OCI-M2 (cell line): ENCODE data around the gene TM9SF4.
"Not testable (repeated sequence)": the region's sequence is repeated elsewhere in the genome, so short reads cannot be mapped to it uniquely, and the experiment has no call there.

Experiments used
- DNase-seq: peaks from one replicate; lab custom pipeline; 2025; ENCODE audit not compliant: unreplicated experiment; lab: John Stamatoyannopoulos, UW

Gene TM9SF4

DNA sequence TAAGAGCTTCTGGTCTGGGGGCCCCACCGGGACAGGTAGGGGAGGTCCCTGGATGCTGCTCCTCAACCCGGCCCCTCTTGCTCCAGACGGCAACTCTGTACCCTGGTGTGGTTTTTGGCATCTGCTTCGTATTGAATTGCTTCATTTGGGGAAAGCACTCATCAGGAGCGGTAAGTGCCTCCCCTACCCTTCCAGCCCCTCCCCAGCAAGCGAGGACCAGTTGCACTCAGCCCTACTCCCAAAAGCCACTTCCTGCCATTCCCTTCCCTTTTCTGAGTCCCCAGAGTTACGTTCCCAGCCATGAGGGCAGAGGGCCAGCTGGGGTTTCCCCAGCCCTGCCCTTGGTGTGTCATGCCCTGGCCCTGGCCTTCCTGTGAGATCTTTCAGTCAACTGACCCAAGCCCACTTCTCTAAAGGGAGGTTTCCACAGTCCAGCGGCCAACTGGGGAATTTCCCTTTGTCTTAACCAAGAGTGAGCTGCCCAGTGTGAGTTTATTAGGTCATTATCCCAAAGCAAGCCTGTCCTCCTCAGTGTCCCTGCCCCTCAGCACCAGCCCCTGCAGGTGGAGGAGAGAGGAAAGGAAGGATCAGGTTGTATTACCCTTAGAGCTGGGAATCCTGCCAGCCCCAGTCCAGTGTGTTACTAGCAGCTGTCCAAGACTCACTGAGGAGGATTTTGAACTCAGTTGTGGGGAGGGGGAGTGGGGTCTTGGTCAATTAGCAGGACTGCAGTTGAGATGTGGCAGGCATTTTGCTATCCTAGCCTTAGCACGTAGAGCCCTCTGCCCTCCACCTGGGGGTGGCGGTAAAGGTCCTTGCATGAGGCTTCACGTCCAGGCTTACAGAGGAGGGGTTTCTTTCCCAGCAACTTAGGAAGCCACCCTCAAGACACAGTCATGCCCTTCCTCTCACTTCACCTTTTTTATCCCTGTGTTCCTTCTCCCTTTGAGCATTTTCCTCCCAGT, 45.8 kb downstream of the TM9SF4 start:
- no peak for DNase-seq

- no peak for DNase-seq
Observed at GRCh38 chr20:32157611-32158010, 48.1 kb downstream of the TM9SF4 start.

- no peak for DNase-seq
Observed at GRCh38 chr20:32158351-32158750, 48.8 kb downstream of the TM9SF4 start.

- DNase-seq = no peak
Observed at GRCh38 chr20:32158943-32159660, 49.6 kb downstream of the TM9SF4 start.

- no peak for DNase-seq
Observed at GRCh38 chr20:32159766-32160221, 50.3 kb downstream of the TM9SF4 start.

DNA sequence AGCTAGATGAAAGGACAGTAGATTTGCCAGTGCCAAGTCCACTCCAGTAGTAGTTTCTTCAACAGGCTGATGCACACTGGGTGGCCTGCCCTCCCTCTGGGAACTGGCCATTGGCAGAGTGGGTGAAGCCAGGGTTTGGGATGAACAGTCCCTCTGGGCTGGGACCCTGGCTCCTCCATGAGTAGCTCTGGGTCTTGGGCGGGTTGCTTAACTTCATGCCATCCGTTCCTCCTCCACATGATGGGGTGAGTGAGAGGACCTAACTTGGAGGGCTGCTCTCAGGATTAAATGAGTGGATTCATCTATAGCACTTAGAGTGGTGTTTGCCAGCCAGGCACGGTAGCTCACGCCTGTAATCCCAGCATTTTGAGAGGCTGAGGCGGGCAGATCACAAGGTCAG, 50.8 kb downstream of the TM9SF4 start:
- DNase-seq = no peak

GRCh38 chr20:32162351-32162750, 52.8 kb downstream of the TM9SF4 start:
- no peak for DNase-seq

DNA sequence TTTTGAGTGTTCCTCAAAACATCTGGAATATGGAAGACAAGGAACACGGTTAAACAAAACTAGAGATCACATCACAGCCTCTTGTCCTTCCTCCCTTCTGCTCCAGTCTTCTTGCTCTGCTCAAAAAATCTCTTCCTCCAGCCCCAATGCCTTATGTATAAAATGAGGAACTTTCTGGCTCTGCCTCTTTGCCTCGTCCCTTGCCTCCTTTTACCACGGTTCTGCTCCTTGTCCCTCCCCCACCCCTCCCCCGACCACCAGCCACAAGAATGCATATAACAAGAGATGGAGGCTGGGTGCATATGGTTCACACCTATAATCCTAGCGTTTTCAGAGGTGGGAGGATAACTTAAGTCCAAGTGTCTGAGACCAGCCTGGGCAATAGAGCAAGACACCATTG, 54.4 kb downstream of the TM9SF4 start:
- DNase-seq = no peak

GRCh38 chr20:32164984-32165735, 55.6 kb downstream of the TM9SF4 start:
- DNase-seq = no peak

DNA sequence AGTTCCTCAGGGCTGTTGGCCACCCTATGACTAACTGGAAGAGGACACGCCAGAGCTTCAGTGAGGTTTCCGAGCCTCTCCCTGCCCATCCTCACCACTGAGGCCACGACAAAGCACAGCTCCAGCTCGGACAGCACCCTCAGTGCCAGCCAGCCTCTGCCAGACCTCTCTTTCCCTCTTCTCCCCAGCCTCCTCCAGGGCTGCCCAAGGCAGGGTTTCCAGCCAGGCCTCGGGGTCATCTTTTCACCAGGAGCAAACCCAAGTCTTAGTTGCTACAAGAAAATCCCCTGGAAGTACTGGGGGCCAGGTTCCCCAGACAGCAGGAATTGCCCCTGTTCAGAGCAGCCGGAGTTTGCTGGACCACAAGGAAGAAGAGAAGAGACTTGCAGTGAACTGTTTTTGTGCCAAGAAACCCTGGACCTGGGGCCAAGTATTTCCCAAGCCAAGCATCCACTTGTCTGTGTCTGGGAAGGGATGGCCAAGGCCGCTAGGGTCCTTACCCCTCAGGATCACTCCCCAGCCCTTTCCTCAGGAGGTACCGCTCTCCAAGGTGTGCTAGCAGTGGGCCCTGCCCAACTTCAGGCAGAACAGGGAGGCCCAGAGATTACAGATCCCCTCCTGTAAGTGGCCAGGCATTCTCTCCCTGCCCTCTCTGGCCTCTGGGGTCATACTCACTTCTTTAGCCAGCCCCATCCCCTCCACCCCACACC, 56.5 kb downstream of the TM9SF4 start:
- DNase-seq = no peak

GRCh38 chr20:32167552-32167951, 58.0 kb downstream of the TM9SF4 start:
- DNase-seq = no peak

DNA sequence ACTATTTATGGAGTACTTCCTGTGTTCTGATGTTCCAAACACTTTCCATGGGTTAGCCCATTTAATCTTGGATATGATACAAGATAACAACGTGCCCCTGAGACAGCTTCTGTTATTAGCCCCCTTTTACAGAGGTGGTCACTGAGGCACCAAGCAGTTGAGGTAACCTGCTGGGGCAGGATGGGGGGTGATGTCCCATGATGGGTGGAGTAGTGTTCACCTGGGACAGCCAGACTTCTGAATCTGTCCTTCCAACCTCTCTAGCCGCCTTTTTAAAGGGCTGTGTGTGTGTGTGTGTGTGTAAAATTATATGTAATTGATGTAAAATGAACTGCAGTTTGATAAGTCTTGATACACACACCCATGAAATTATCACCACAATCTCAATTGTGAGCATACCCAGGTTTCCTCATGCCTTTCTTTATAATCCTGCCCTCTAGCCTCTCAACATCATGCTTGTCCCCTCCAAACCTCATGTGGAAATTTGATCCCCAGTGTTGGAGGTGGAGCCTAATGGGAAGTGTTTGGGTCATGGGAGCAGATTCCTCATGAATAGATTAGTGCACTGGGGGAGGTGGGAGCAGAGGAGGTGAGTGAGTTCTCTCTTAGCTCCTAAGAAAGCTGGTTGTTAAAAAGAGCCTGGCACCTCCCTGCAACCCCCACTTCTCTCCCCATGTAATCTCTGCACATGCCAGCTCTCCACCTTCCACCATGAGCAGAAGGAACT, 58.8 kb downstream of the TM9SF4 start:
- no peak for DNase-seq

DNA sequence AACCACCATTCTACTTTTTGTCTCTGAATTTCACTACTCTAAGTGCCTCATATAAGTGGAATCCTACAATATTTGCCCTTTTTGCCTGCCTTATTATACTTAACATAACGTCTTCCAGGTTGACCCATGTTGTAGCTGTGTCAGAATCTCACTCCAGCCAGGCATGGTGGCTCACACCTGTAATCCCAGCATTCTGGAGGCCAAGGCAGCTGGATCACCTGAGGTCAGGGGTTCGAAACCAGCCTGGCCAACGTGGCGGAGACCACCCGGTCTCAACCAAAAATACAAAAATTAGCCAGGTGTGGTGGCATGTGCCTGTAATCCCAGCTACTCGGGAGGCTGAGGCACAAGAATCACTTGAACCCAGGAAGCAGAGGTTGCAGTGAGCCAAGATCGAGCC, 68.2 kb downstream of the TM9SF4 start:
- not testable (repeated sequence) for DNase-seq

DNA sequence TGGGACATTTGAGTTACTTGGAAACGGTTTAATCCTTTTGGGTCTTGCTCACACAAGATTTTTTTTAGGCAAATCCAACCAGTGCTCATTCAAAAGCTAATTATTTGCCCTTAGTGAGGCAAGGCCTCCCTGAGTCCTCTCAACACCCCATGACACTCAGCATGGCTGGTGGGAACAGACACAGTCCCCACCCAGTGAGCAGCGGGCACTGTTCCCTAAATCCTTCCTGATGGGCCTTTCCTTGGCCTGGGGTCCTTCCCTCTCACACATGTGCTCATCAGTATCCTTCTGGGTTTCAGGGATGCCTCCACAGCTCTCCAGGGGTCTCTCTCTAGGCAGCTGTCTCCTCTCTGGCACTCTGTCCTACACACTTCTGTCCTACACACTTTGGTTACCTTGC, 70.0 kb downstream of the TM9SF4 start:
- no peak for DNase-seq

DNA sequence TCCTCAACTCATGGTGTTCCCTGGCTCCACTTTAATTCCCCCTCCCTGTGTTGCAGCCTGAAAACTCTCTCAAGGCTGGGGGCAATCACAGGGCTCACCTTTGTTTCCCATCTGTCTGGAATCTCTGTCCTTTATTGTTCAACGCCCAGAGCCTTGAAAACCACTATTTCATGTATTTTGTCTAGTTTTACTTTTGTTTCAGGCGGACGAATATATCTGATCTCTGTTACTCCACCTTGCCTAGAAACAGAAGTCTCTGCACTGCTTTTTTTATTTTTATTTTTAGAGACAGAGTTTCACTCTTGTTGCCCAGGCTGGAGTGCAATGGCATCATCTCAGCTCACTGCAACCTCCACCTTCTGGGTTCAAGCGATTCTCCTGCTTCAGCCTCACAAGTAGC, 70.4 kb downstream of the TM9SF4 start:
- DNase-seq = no peak

DNA sequence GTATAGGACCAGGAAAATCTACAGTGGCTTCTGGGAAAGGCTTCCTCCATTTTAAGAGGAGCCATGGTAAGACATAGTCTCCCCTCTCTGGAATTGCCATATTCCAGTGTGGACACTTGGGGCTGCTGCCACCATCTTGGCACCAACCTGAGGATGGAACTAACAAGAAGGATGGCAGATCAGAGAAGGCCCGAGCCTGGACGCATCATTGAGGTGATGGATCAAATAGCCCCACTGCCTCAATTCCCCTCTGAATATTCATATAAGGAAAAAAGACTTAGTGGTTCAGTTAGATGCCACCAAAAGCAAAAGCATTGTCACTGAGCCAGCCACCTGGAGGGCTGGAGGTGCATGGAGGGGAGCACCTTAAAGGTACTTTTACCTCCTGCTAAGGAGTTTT, 72.1 kb downstream of the TM9SF4 start:
- no peak for DNase-seq

GRCh38 chr20:32183947-32184635, 74.6 kb downstream of the TM9SF4 start:
- no peak for DNase-seq

DNA sequence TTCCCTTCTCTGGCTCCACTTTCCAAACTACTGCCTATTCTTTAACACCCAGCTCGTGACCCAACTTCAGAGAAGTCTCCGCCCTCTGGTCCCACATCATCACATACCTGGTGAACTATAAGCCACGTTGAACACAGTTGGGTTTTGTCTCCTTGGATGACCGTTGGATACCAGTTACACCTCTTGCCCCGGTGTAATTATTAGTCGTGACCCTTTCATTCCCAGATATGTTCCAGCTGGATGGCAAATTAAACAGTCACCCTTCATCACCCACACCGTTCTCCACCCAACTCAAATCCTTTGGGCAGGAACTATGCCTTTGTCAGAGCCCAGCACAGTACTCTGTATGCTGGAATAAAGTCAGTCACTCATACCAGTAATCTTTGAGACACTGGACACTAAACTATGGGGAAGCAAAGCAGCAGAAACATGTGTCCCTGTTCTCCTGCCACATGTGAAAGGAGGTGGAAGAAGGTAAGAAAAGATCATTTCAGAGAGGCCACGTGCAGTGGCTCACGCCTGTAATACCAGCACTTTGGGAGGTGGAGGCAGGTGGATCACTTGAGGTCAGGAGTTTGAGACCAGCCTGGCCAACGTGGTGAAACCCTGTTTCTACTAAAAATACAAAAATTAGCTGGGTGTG, 75.6 kb downstream of the TM9SF4 start:
- DNase-seq = no peak

DNA sequence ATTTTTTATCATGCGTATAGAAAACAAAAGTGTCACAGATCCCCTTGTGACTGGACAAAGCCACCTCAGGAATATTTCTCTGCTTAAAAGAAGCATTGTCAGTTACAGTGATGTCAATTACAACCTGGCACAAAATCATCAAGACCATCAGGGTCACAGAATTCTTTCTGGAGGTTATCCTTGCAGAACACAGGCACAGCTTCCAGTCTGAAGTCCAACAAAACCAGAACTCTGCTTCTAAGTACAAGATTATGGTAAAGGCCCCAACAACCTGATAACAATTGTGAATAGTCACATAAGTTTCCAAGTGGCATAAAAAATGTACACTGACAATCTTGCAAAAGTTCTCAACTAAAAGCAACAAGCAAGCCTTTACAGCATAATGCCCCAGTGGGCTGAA, 77.0 kb downstream of the TM9SF4 start:
- DNase-seq = no peak
